Measurements from ENCODE around the gene ST6GALNAC3.
A peak's percentile ranks its signal among the peaks of the same experiment; 100 is the strongest.

Gene ST6GALNAC3

DNA sequence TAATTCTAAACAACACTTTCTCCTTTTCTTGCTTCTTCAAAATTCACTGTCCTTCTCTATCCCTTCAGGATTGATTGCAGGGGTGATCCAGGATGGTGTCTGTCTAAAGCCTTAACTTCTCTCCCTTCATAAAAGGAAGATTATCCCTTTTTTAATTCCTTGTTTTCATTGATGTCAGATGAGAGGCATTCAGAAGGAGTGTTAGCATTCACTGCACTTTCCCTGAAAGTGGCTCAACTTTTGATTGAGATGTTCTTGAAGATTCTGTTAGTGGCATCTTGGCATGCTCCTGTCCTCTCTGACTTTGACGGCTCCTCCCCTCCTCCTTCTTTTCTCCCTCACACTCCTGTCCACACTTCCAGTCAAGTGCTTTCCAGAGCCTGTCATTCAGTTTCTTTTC, 71.6 kb downstream of the ST6GALNAC3 start:
- DNase-seq (ENCODE audit: low read depth, low spot score), result no peak
- ChIA-PET CTCF (no interaction called here), POLR2A (no interaction called here)
- no peak for TF ChIP-seq CTCF (IDR thresholded peaks at IDR 0.05; ENCODE audit: insufficient read depth, low read length, missing control alignments)
- no peak overlapping the region for H3K4me3 ChIP-seq (ENCODE audit: low read depth, low read length)

- POLR2A ChIA-PET, result no interaction called here
Measured at GRCh38 chr1:76147917-76148316, 73.4 kb downstream of the ST6GALNAC3 start.

GRCh38 chr1:76148460-76148859, 73.9 kb downstream of the ST6GALNAC3 start:
- POLR2A ChIA-PET, result no interaction called here
- TF ChIP-seq CTCF (IDR thresholded peaks at IDR 0.05; ENCODE audit: insufficient read depth, low read length, missing control alignments), result no peak
- no peak overlapping the region for H3K4me3 ChIP-seq (ENCODE audit: low read depth, low read length)
- CTCF ChIA-PET, result no interaction called here
- no peak for DNase-seq (ENCODE audit: low read depth, low spot score)

More at GRCh38 chr1:76147917-76148316, 73.4 kb downstream of the ST6GALNAC3 start:
- CTCF ChIA-PET, result no interaction called here
- no peak for DNase-seq (ENCODE audit: low read depth, low spot score)
- H3K4me3 ChIP-seq (ENCODE audit: low read depth, low read length), result no peak overlapping the region
- TF ChIP-seq CTCF (IDR thresholded peaks at IDR 0.05; ENCODE audit: insufficient read depth, low read length, missing control alignments), result no peak

GRCh38 chr1:76153841-76154205, 79.3 kb downstream of the ST6GALNAC3 start:
- H3K4me3 ChIP-seq (ENCODE audit: low read depth, low read length), result no peak overlapping the region
- DNase-seq (ENCODE audit: low read depth, low spot score), result no peak
- no peak for TF ChIP-seq CTCF (IDR thresholded peaks at IDR 0.05; ENCODE audit: insufficient read depth, low read length, missing control alignments)
- POLR2A ChIA-PET, result no interaction called here
- CTCF ChIA-PET, result interaction anchor here (0.8 to 4.1 kb wide), 18 partner anchors 8 to 989 kb away, joined by 3 to 107 read pairs (median 4); no protein-coding TSS in a partner anchor

DNA sequence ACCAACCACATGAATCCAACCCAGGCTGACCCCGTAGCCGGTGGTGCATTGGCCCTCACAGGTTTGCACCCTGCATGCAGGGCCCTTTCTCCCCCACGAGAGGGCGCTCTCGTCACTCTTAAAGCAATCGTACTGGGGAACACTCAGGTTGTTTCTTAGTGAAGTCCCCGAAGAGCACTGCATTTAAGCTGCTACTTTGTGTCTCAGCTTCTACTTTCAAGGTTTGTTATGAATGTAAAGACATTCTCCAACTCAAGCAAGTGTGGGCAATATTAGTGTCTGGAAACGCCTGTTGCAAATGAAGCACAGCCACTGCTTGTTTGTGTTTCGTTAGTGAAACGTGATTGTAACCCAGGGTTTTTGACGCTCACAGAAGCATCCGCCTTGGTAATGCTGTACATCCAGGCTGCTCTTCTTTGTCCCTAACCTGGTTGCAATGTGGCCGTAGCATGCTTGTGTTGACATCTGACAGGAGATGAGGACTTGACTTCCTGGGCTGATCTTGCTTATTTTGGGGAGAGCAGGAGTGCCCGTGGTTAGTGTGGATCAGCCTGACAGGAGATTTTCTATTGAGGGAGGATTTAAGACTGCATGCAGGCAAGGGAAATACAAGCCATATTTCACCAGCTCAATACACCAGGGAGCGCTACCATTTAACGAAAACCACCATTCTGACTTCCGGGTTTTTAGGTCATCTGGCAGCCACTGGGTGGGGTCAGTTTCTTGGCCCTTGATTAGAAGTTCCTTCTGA, 79.8 kb downstream of the ST6GALNAC3 start:
- DNase-seq (ENCODE audit: low read depth, low spot score), result peak; percentile 5
- TF ChIP-seq CTCF (IDR thresholded peaks at IDR 0.05; ENCODE audit: insufficient read depth, low read length, missing control alignments), result peak; percentile 95
- CTCF ChIA-PET, result interaction anchor here (0.5 to 4.1 kb wide), 25 partner anchors 8 to 1464 kb away, joined by 3 to 107 read pairs (median 4); no protein-coding TSS in a partner anchor
- POLR2A ChIA-PET, result no interaction called here
- peak overlapping the region; percentile 53 for H3K4me3 ChIP-seq (ENCODE audit: low read depth, low read length)

DNA sequence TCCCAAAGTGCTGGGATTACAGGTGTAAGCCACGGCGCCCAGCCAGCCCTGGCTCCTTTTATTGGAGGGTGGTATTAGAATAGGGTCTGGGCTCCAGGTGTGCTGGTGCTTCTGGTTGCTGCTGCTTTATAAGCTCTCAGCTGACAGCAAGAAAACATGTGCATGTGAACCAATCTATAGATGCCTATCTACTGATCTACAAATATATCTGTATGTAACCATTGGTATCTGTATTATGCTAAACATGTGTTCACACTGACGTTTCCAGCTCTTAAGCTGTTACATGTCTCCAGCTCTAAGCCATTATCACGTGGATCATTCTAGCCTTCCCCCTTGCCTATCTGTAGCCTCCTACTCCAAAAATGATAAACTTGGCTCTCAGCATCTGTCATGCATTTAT, 82.4 kb downstream of the ST6GALNAC3 start:
- ChIA-PET CTCF (interaction anchor here (0.9 to 1.1 kb wide), 2 partner anchors 968 to 983 kb away, joined by 3 read pairs; no protein-coding TSS in a partner anchor), POLR2A (no interaction called here)
- no peak overlapping the region for H3K4me3 ChIP-seq (ENCODE audit: low read depth, low read length)
- DNase-seq (ENCODE audit: low read depth, low spot score), result no peak
- no peak for TF ChIP-seq CTCF (IDR thresholded peaks at IDR 0.05; ENCODE audit: insufficient read depth, low read length, missing control alignments)

Measured in AG04449 (cell line).